Muscle layer of duodenum (tissue), 2 donors: ENCODE measurements around the gene PKHD1.

Experiments used
- H3K27ac ChIP-seq: one replicate; pipeline ENCODE4 v1.7.0; 2013; ENCODE audit warnings: mild to moderate bottlenecking, low read length
- H3K27me3 ChIP-seq: one replicate; pipeline ENCODE4 v1.7.0; 2013; ENCODE audit warnings: low read depth, mild to moderate bottlenecking, control low read depth, low read length
- H3K36me3 ChIP-seq, 2 donors: one replicate each; pipeline ENCODE4 v1.7.0; 2013; ENCODE audit warnings: low read length in 2 of 2, control low read depth in 1 of 2, mild to moderate bottlenecking in 1 of 2; ENCODE audit not compliant: insufficient read depth in 2 of 2, control insufficient read depth in 1 of 2
- H3K4me1 ChIP-seq, 2 donors: one replicate each; pipeline ENCODE4 v1.7.0; 2013; ENCODE audit warnings: low read length in 2 of 2, mild to moderate bottlenecking in 2 of 2, control low read depth in 1 of 2, moderate library complexity in 1 of 2; ENCODE audit not compliant: insufficient read depth in 2 of 2, control insufficient read depth in 1 of 2
- H3K4me3 ChIP-seq, 2 donors: one replicate each; pipeline ENCODE4 v1.7.0; 2013; ENCODE audit warnings: low read length in 2 of 2, low read depth in 1 of 2, mild to moderate bottlenecking in 1 of 2
- H3K9me3 ChIP-seq, 2 donors: one replicate each; pipeline ENCODE4 v1.7.0; 2013; ENCODE audit warnings: low read length in 2 of 2, control low read depth in 1 of 2, mild to moderate bottlenecking in 1 of 2; ENCODE audit not compliant: control insufficient read depth in 1 of 2
- donor health status: healthy.

PKHD1 gene

DNA sequence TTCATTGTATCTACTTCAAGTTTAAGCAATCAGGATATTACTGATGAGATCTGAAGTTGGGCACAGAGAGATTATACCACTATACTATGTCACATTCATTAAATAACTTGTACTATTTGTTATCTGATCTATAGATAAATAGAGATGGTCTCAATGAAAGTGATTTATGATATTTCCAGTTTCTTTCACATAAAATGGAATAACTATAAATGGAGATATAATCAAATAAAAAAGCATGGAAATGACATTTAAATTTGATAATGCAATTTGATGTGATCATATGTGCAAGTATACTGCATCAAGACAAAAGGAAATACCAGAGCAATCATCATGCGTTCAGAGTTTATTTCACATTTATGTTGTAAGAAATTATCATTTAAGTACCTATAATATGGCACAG lies 368.9 kb downstream of the PKHD1 start:
- no peaks in the 10 kb centered on the region for H3K36me3 ChIP-seq
- H3K27me3 ChIP-seq = no peaks in the 10 kb centered on the region
- H3K4me1 ChIP-seq = no peaks in the 10 kb centered on the region
- H3K9me3 ChIP-seq = no peaks in the 10 kb centered on the region
- H3K27ac ChIP-seq = no peak overlapping the region
- no peak overlapping the region for H3K4me3 ChIP-seq

DNA sequence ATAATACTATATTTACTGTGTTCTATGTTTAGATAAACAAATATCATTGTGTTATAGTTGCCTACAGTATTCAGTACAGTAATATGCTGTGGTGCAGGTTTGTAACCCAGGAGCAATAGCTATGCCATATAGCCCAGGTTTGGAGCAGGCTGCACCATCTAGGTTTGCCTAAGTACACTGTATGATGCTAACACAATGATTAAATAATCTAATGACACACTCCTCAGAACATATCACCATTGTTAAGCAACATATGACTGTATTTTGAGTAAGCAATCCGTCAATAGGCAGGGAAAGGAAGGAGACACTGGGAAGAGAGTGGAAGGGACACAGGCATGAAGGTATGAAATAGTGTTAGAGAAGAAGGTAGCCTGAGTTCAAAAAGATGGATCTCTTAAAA lies 369.9 kb downstream of the PKHD1 start:
- H3K27ac ChIP-seq = no peak overlapping the region
- no peaks in the 10 kb centered on the region for H3K9me3 ChIP-seq
- H3K27me3 ChIP-seq = no peaks in the 10 kb centered on the region

DNA sequence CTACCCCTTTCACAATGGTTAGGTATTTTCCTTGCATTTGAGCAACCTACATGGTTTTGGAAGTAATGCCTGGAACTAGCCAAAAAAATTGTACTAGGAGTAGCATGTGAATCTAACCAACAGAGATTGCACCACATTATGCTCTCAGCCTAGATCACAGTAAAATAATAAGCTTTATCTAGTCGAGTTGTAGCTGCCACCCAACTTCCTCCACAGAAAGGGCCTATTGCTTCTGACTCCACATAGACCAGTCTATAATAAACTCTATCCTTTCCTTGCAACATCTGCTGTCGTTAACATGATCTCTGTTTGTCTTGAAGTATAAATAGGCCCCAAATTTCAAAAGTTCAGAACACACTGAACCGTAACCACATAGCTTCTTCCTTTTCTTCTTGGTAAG lies 375.5 kb downstream of the PKHD1 start:
- Histone ChIP-seq H3K36me3 (no peaks in the 10 kb centered on the region), H3K4me3 (no peak overlapping the region), H3K9me3 (no peaks in the 10 kb centered on the region), H3K27me3 (no peaks in the 10 kb centered on the region), H3K27ac (no peak overlapping the region), H3K4me1 (no peaks in the 10 kb centered on the region)

More for the DNA sequence above, 369.9 kb downstream of the PKHD1 start:
- no peaks in the 10 kb centered on the region for H3K4me1 ChIP-seq
- no peak overlapping the region for H3K4me3 ChIP-seq
- H3K36me3 ChIP-seq = no peaks in the 10 kb centered on the region

DNA sequence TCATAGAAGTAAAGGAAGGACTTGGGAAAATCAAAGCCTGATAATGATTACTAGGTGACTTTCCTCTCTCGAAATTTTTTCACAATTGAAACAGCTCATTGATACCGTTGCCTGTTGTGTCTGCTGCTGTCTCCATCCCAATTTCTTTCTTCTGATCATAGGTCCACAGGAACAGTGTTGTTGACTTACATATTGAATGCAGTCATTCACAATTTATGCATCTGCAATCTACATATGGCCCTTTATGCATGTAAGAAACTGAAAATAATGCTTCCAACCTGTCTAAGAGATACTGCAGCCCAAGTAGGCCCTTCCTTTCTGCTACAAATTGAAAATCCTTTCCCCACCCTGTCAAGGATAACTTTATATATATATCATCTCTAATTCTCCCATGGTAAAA lies 381.3 kb downstream of the PKHD1 start:
- H3K36me3 ChIP-seq = no peaks in the 10 kb centered on the region
- H3K27ac ChIP-seq = no peak overlapping the region
- H3K4me1 ChIP-seq = no peaks in the 10 kb centered on the region
- H3K27me3 ChIP-seq = no peaks in the 10 kb centered on the region
- no peaks in the 10 kb centered on the region for H3K9me3 ChIP-seq
- H3K4me3 ChIP-seq = no peak overlapping the region

DNA sequence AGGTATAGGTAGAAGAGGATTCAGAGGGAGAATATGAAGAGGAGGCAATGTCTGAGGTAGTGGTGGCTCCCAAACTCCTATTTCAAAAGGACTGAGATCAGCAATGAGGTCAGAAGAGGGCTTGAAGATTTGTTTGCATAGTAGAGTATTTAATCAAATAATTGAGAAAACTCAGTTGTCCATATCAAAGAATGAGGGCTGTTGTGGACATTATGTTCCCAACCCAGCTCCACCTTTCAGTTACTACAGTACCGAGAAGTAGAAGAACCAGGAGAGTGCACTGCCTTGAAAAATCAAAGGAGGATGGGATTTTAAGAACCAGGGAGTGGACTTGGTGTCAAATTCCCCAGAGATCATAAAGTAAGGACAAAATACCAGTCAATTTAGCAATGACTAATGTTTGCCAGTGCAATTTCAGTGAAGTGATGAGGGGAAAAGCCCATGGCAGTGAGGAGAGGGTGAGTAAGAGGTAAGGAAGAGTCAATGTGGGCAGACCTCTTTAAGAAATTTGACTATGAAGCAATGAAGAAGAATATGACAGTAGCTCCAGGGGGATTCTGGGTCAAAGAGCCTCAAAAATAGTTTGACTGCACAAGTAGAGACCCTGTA lies 382.4 kb downstream of the PKHD1 start:
- no peaks in the 10 kb centered on the region for H3K27me3 ChIP-seq
- no peak overlapping the region for H3K4me3 ChIP-seq
- H3K36me3 ChIP-seq = no peaks in the 10 kb centered on the region
- H3K27ac ChIP-seq = no peak overlapping the region
- H3K9me3 ChIP-seq = no peaks in the 10 kb centered on the region
- no peaks in the 10 kb centered on the region for H3K4me1 ChIP-seq

DNA sequence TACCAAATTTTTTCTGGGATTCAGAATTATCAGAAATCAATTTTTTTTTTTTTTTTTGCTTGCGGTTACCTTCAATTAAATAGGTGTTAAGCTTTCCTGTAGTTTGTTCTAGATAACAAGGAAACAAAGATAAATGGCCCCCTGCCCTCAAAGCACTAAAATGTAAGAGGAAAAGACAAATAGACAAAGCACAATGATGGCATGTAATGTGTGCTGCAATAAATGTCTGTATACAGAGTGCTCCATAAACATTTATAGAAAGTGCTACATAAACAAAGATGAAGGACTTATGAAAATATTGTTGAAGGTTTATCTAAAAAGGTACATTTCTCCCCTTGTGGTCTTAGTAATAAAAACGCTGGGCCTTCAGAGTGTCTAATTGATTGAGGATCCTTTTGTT lies 384.6 kb downstream of the PKHD1 start:
- Histone ChIP-seq H3K27ac (no peak overlapping the region), H3K27me3 (no peaks in the 10 kb centered on the region), H3K4me1 (no peaks in the 10 kb centered on the region), H3K9me3 (no peaks in the 10 kb centered on the region), H3K4me3 (no peak overlapping the region), H3K36me3 (no peaks in the 10 kb centered on the region)

DNA sequence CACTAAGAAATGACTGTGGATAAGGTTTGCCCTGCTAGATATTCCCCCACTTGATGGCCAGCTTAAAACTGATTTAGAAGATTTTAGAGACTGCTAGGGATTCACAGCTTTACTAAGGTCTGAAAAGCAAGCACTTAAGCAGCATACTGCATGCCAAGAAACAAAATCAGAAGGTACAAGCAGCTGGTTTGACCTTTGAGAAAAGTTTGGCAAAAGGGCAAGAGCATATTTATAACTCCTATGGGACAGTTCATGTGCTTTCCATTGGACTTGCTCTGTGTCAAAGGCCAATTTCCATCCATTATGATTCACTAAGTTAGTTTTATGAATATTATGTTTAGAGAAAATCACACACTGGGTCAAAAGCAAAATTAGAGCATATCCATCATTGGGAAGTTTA lies 402.8 kb downstream of the PKHD1 start:
- Histone ChIP-seq H3K27ac (no peak overlapping the region), H3K9me3 (no peaks in the 10 kb centered on the region), H3K4me3 (no peak overlapping the region)

DNA sequence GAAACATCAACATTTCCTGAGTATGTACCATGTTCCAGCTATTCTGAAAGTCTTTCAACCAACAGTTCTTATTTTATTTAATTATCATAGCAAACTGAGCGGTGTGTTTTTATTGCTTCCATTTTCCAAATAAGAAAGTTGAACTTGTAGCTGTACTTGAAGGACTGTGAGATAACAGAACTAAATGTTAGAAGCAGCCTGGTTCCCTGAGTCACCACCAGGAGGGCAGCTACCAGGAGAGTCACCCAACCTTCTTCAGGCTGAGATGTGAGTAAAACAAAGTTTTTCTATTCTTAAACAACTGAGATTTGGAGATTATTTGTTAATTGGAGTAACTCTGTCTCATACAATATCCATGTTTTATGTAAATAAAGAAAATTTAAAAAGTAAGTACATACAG lies 403.4 kb downstream of the PKHD1 start:
- no peak overlapping the region for H3K27ac ChIP-seq
- H3K4me3 ChIP-seq = no peak overlapping the region
- H3K27me3 ChIP-seq = no peaks in the 10 kb centered on the region
- H3K36me3 ChIP-seq = no peaks in the 10 kb centered on the region
- no peaks in the 10 kb centered on the region for H3K9me3 ChIP-seq
- H3K4me1 ChIP-seq = peaks cover 0 to 3% of the 10 kb centered on the region in 2 donors

More for the DNA sequence above, 402.8 kb downstream of the PKHD1 start:
- H3K4me1 ChIP-seq = no peaks in the 10 kb centered on the region
- H3K27me3 ChIP-seq = no peaks in the 10 kb centered on the region
- H3K36me3 ChIP-seq = no peaks in the 10 kb centered on the region

DNA sequence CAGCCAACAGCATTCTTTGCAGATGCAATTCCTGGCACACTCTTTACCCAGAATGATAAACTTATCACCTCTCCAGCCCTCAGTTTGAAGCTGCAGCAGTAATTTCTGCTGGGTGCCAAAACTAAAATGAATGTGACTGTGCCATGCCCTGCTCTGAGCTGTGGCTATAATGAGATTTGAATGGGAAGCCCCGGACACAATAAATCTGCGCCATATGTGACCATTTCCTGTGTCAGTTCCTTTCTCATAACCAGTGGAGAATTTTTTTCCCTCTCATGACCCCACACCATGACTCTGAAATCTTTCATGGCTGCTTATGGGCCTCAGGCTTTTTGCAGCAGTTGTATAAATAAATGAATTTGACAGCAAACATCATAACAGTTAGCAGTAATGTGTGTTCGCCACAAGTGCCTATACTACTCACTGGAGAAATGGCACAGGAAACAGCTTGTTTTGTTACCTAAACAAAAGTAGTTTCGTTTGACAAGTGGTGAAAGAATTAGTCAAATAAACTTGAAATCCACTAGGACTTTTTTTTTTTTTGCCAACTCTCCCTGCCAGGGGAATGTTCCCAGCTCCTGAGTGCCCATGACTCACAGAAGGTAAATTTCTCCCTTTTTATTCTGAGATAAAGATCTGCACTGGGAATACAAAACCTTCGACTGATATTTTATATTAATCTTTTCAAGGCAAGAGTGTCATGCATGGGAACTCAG lies 408.4 kb downstream of the PKHD1 start:
- Histone ChIP-seq H3K9me3 (no peaks in the 10 kb centered on the region), H3K27me3 (no peaks in the 10 kb centered on the region), H3K4me3 (no peak overlapping the region), H3K36me3 (no peaks in the 10 kb centered on the region), H3K27ac (no peak overlapping the region), H3K4me1 (peaks cover 0 to 5% of the 10 kb centered on the region in 2 donors)

DNA sequence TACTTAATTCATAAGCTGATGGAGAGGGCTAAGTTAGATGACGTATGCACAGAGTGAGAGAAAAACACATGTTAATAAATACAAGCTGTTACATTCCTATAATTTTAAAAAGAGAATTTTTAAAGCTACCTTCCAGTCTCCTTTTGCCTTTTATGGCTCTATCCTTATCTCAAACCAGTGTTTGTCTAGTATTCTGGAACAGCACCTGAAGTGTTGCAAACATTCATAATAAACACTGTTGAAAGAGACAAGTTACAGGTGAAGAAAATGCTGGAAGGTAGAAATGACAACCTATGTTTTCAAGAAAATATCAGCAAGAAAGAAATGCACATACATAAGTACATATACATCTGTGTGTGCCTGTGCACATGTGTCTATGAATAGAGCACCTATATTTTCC lies 409.1 kb downstream of the PKHD1 start:
- Histone ChIP-seq H3K36me3 (no peaks in the 10 kb centered on the region), H3K9me3 (no peaks in the 10 kb centered on the region), H3K4me1 (peaks cover 0 to 5% of the 10 kb centered on the region in 2 donors), H3K27me3 (no peaks in the 10 kb centered on the region), H3K27ac (no peak overlapping the region), H3K4me3 (no peak overlapping the region)

DNA sequence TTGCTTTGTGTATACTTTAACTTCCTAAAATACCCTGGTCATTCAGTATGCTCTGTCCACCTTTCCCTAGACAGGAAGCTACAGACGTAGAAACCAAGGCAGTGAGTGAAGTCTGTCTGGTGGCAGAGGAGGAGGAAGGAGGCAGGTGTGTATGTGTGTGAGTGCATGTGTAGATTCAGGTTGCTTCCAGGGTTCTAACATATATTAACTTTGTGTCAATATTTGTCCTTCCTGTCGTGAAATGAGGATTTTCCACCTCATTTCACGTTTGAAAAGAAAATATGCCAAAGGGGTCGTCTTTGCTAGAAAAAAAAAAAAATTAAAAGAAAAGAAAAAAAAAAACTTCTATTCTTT lies 411.5 kb downstream of the PKHD1 start:
- H3K27me3 ChIP-seq = no peaks in the 10 kb centered on the region

More for the DNA sequence above, 411.5 kb downstream of the PKHD1 start:
- no peaks in the 10 kb centered on the region for H3K9me3 ChIP-seq
- no peak overlapping the region for H3K4me3 ChIP-seq
- H3K4me1 ChIP-seq = peaks cover 0 to 5% of the 10 kb centered on the region in 2 donors
- no peak overlapping the region for H3K27ac ChIP-seq
- H3K36me3 ChIP-seq = no peaks in the 10 kb centered on the region
